ACC112 (cell line): ENCODE data around the gene MYO18B.

Experiments
- H2AFZ ChIP-seq: fragments of 200-600 bp; sonication (generic); one replicate; pipeline ENCODE4 v1.6.0; 2017; ENCODE audit warnings: antibody characterized with exemption, low read length; ENCODE audit not compliant: unreplicated experiment
- H3K27ac ChIP-seq: fragments of 200-600 bp; sonication (generic); 2 replicates; pipeline ENCODE4 v1.5.1; 2014; ENCODE audit warnings: low read depth, mild to moderate bottlenecking, antibody characterized with exemption, low read length, moderate library complexity
- H3K27me3 ChIP-seq: fragments of 200-600 bp; sonication (generic); 2 replicates; pipeline ENCODE4 v1.6.1; 2014; ENCODE audit warnings: mild to moderate bottlenecking, antibody characterized with exemption, low read length, moderate library complexity, mixed read lengths; ENCODE audit not compliant: insufficient read depth
- H3K36me3 ChIP-seq: fragments of 200-600 bp; sonication (generic); 2 replicates; pipeline ENCODE4 v1.6.1; 2016; ENCODE audit warnings: mild to moderate bottlenecking, antibody characterized with exemption, low read length, moderate library complexity, mixed read lengths; ENCODE audit not compliant: insufficient read depth
- H3K4me1 ChIP-seq: fragments of 200-600 bp; sonication (generic); one replicate; pipeline ENCODE4 v1.6.1; 2016; ENCODE audit warnings: low read length, mixed read lengths; ENCODE audit not compliant: insufficient read depth, unreplicated experiment, control insufficient read depth
- H3K4me3 ChIP-seq: fragments of 200-600 bp; sonication (generic); 2 replicates; pipeline ENCODE4 v1.5.1; 2014; ENCODE audit warnings: mild to moderate bottlenecking, low read depth, low read length
- H3K79me2 ChIP-seq: fragments of 200-600 bp; sonication (generic); one replicate; pipeline ENCODE4 v1.6.0; 2016; ENCODE audit warnings: low read length; ENCODE audit not compliant: control insufficient read depth, unreplicated experiment, insufficient read depth

Gene MYO18B

GRCh38 chr22:25741692-25742626 is at the start of gene MYO18B:
Gene MYO18B (plus strand): TSS chr22:25742188. CDS start chr22:25761093, 18,905 bp downstream.
- H3K4me3 ChIP-seq: no peak within 1 kb of the TSS
- no peaks in the 10 kb centered on the region for H3K79me2 ChIP-seq
- H3K27ac ChIP-seq: no peak within 1 kb of the TSS
- no peaks in the 10 kb centered on the region for H3K27me3 ChIP-seq
- no peak within 1 kb of the TSS for H2AFZ ChIP-seq
- H3K4me1 ChIP-seq: peaks cover 14% of the 10 kb centered on the region
- H3K36me3 ChIP-seq: no peaks in the 10 kb centered on the region

- no peaks in the 10 kb centered on the region for H3K36me3 ChIP-seq
- H3K79me2 ChIP-seq: no peaks in the 10 kb centered on the region
- H3K27ac ChIP-seq: no peak overlapping the region
- no peak overlapping the region for H2AFZ ChIP-seq
- H3K27me3 ChIP-seq: no peaks in the 10 kb centered on the region
- H3K4me1 ChIP-seq: no peaks in the 10 kb centered on the region
- H3K4me3 ChIP-seq: no peak overlapping the region
These were observed 49.4 kb upstream of the MYO18B start for GRCh38 chr22:25692397-25693267.

GRCh38 chr22:25693268-25693565 is 48.8 kb upstream of the MYO18B start:
- Histone ChIP-seq H3K27ac (no peak overlapping the region), H3K79me2 (no peaks in the 10 kb centered on the region), H3K4me3 (no peak overlapping the region), H3K36me3 (no peaks in the 10 kb centered on the region), H2AFZ (no peak overlapping the region), H3K27me3 (no peaks in the 10 kb centered on the region), H3K4me1 (no peaks in the 10 kb centered on the region)

GRCh38 chr22:25694196-25694907 is 47.6 kb upstream of the MYO18B start:
- Histone ChIP-seq H2AFZ (no peak overlapping the region), H3K27ac (no peak overlapping the region), H3K79me2 (no peaks in the 10 kb centered on the region), H3K4me3 (no peak overlapping the region), H3K36me3 (no peaks in the 10 kb centered on the region), H3K27me3 (no peaks in the 10 kb centered on the region), H3K4me1 (no peaks in the 10 kb centered on the region)

- no peaks in the 10 kb centered on the region for H3K27me3 ChIP-seq
- no peak overlapping the region for H3K4me3 ChIP-seq
- H3K79me2 ChIP-seq: no peaks in the 10 kb centered on the region
- H3K4me1 ChIP-seq: no peaks in the 10 kb centered on the region
- H2AFZ ChIP-seq: no peak overlapping the region
- no peak overlapping the region for H3K27ac ChIP-seq
- H3K36me3 ChIP-seq: no peaks in the 10 kb centered on the region
These were observed 46.8 kb upstream of the MYO18B start for GRCh38 chr22:25695146-25695545.

GRCh38 chr22:25696763-25697162 is 45.2 kb upstream of the MYO18B start:
- H3K27me3 ChIP-seq: no peaks in the 10 kb centered on the region
- no peak overlapping the region for H2AFZ ChIP-seq
- H3K4me1 ChIP-seq: no peaks in the 10 kb centered on the region
- H3K79me2 ChIP-seq: no peaks in the 10 kb centered on the region
- no peak overlapping the region for H3K4me3 ChIP-seq
- H3K27ac ChIP-seq: no peak overlapping the region
- H3K36me3 ChIP-seq: no peaks in the 10 kb centered on the region

GRCh38 chr22:25697181-25697664 is 44.8 kb upstream of the MYO18B start:
- Histone ChIP-seq H3K79me2 (no peaks in the 10 kb centered on the region), H3K4me1 (no peaks in the 10 kb centered on the region), H3K36me3 (no peaks in the 10 kb centered on the region), H3K4me3 (no peak overlapping the region), H2AFZ (no peak overlapping the region), H3K27ac (no peak overlapping the region), H3K27me3 (no peaks in the 10 kb centered on the region)

- Histone ChIP-seq H3K79me2 (no peaks in the 10 kb centered on the region), H3K27ac (no peak overlapping the region), H3K27me3 (no peaks in the 10 kb centered on the region), H2AFZ (no peak overlapping the region), H3K4me3 (no peak overlapping the region), H3K4me1 (no peaks in the 10 kb centered on the region), H3K36me3 (no peaks in the 10 kb centered on the region)
These were observed 44.0 kb upstream of the MYO18B start for GRCh38 chr22:25697978-25698377.

GRCh38 chr22:25698461-25698860 is 43.5 kb upstream of the MYO18B start:
- no peaks in the 10 kb centered on the region for H3K36me3 ChIP-seq
- no peaks in the 10 kb centered on the region for H3K27me3 ChIP-seq
- no peak overlapping the region for H3K27ac ChIP-seq
- no peak overlapping the region for H2AFZ ChIP-seq
- no peaks in the 10 kb centered on the region for H3K79me2 ChIP-seq
- no peak overlapping the region for H3K4me3 ChIP-seq
- no peaks in the 10 kb centered on the region for H3K4me1 ChIP-seq

GRCh38 chr22:25698978-25699377 is 43.0 kb upstream of the MYO18B start:
- no peaks in the 10 kb centered on the region for H3K4me1 ChIP-seq
- no peaks in the 10 kb centered on the region for H3K79me2 ChIP-seq
- no peak overlapping the region for H2AFZ ChIP-seq
- H3K4me3 ChIP-seq: no peak overlapping the region
- H3K36me3 ChIP-seq: no peaks in the 10 kb centered on the region
- no peak overlapping the region for H3K27ac ChIP-seq
- H3K27me3 ChIP-seq: no peaks in the 10 kb centered on the region
